ENCODE results near the gene FGF8.

- TF ChIP-seq CTCF (conservative IDR thresholded peaks at IDR 0.05; ENCODE audit: low read depth, low read length) (no peak), EZH2 (IDR thresholded peaks at IDR 0.05; ENCODE audit: borderline replicate concordance, low read depth, low read length, poor library complexity, severe bottlenecking) (no peak)
Observed at GRCh38 chr10:101774589-101775272, 1.2 kb downstream of the FGF8 start.
